H1 (cell line): ENCODE results near the gene LRP8. TPM values are rescaled to one million over a fixed set of nuclear protein-coding genes. Genes with fewer than 3 reads are reported as not detected.

Experiments used
- CTCF ChIA-PET: fragments of 300-600 bp; sonication (Branson Sonifier 250); formaldehyde crosslinking; loops from one replicate; lab custom pipeline; 2021; ENCODE audit not compliant: partially characterized antibody; lab: Charles Lee
- POLR2A ChIA-PET: fragments of 300-600 bp; sonication (Branson Sonifier 250); formaldehyde crosslinking; loops from one replicate; lab custom pipeline; 2021; ENCODE audit warnings: inconsistent platforms; ENCODE audit not compliant: partially characterized antibody; lab: Charles Lee
- DNase-seq, 2 experiments: peaks; one replicate each; pipeline versions ENCODE4 v3.0.0 to v3.0.0-alpha.2; 2010 to 2022; ENCODE audit warnings: low spot score in 2 of 2, low read depth in 1 of 2, mixed read lengths in 1 of 2
- FAIRE-seq: peaks from 2 replicates; lab custom pipeline; 2011; peaks lifted over from hg19 to GRCh38; lab: Jason Lieb, UNC
- H2AFZ ChIP-seq: 2 replicates; pipeline ENCODE4 v1.8.1; 2012; ENCODE audit warnings: low read length, inconsistent platforms
- H2AK5ac ChIP-seq: 2 replicates; pipeline ENCODE4 v1.6.1; 2013; ENCODE audit warnings: low read depth, low read length
- H2BK120ac ChIP-seq: replicated peaks from 2 replicates; pipeline ENCODE3; 2013; ENCODE audit warnings: low read depth, low read length, inconsistent platforms
- H2BK12ac ChIP-seq: 2 replicates; pipeline ENCODE4 v1.6.1; 2013; ENCODE audit warnings: low read depth, low read length
- H2BK15ac ChIP-seq: 2 replicates; pipeline ENCODE4 v1.6.1; 2013; ENCODE audit warnings: low read length
- H2BK20ac ChIP-seq: 2 replicates; pipeline ENCODE4 v1.6.1; 2013; ENCODE audit warnings: low read length
- H2BK5ac ChIP-seq: 2 replicates; pipeline ENCODE4 v1.6.1; 2013; ENCODE audit warnings: low read depth, low read length
- H3K14ac ChIP-seq: 2 replicates; pipeline ENCODE4 v1.6.1; 2013; ENCODE audit warnings: inconsistent platforms; ENCODE audit not compliant: insufficient read length
- H3K18ac ChIP-seq: 2 replicates; pipeline ENCODE4 v1.6.1; 2013; ENCODE audit warnings: low read length; ENCODE audit errors: extremely low read depth
- H3K23ac ChIP-seq: 2 replicates; pipeline ENCODE4 v1.6.1; 2013; ENCODE audit warnings: inconsistent platforms; ENCODE audit not compliant: insufficient read length
- H3K23me2 ChIP-seq: 2 replicates; pipeline ENCODE4 v1.6.1; 2013; ENCODE audit warnings: low read depth, low read length
- H3K27ac ChIP-seq: 2 replicates; pipeline ENCODE4 v1.6.1; 2011; ENCODE audit warnings: low read depth, low read length, inconsistent platforms
- H3K27me3 ChIP-seq, 4 experiments: replicated peaks in 1 of 4; 1 replicate in 1 of 4; 2 replicates in 3 of 4; pipeline versions ENCODE4 v1.6.1 to v1.8.1; 2011 to 2013; ENCODE audit warnings: low read length in 3 of 4, mild to moderate bottlenecking in 3 of 4, inconsistent platforms in 2 of 4, mixed read lengths in 2 of 4, moderate library complexity in 1 of 4; ENCODE audit not compliant: control insufficient read depth in 3 of 4, insufficient read depth in 3 of 4; ENCODE audit errors: extremely low read depth in 1 of 4
- H3K36me3 ChIP-seq, 4 experiments: 2 replicates each; pipeline versions ENCODE4 v1.6.1 to v1.8.1; 2011 to 2013; ENCODE audit warnings: mild to moderate bottlenecking in 4 of 4, low read length in 3 of 4, moderate library complexity in 2 of 4, control low read depth in 1 of 4, inconsistent platforms in 1 of 4; ENCODE audit not compliant: insufficient read depth in 4 of 4, control insufficient read depth in 2 of 4
- H3K4ac ChIP-seq: replicated peaks from 2 replicates; pipeline ENCODE3; 2013; ENCODE audit warnings: low read length, low read depth, mixed read lengths, inconsistent platforms; ENCODE audit not compliant: insufficient read length
- H3K4me1 ChIP-seq, 4 experiments: replicated peaks in 1 of 4; 1 replicate in 1 of 4; 2 replicates in 3 of 4; pipeline versions ENCODE4 v1.6.1 to v1.8.1; 2011 to 2013; ENCODE audit warnings: low read length in 3 of 4, inconsistent platforms in 2 of 4, mixed read lengths in 1 of 4; ENCODE audit not compliant: insufficient read depth in 4 of 4, control insufficient read depth in 3 of 4
- H3K4me2 ChIP-seq, 2 experiments: 2 replicates each; pipeline versions ENCODE4 v1.6.1 to v1.8.1; 2011 to 2013; ENCODE audit warnings: low read depth in 2 of 2, low read length in 2 of 2, control low read depth in 1 of 2, inconsistent platforms in 1 of 2, mild to moderate bottlenecking in 1 of 2; ENCODE audit not compliant: insufficient read depth in 1 of 2
- H3K4me3 ChIP-seq, 4 experiments: fragments of 200-600, 300-600 bp in 1 of 4; sonication (generic), shearing (Covaris generic), sonication (Bioruptor Twin) in 1 of 4; 2 replicates each; pipeline versions ENCODE4 v1.5.1 to v1.8.1; 2011 to 2016; ENCODE audit warnings: low read length in 4 of 4, low read depth in 3 of 4, control low read depth in 2 of 4, inconsistent platforms in 2 of 4, mild to moderate bottlenecking in 2 of 4, mixed read lengths in 1 of 4, moderate library complexity in 1 of 4; ENCODE audit not compliant: insufficient read depth in 2 of 4; ENCODE audit errors: extremely low read depth in 1 of 4
- H3K56ac ChIP-seq: replicated peaks from 2 replicates; pipeline ENCODE3; 2013; ENCODE audit warnings: low read depth, mild to moderate bottlenecking, mixed read lengths, low read length, inconsistent platforms; ENCODE audit not compliant: insufficient read length
- H3K79me1 ChIP-seq: 2 replicates; pipeline ENCODE4 v1.6.1; 2013; ENCODE audit warnings: low read depth, low read length, control low read depth
- H3K79me2 ChIP-seq, 2 experiments: 2 replicates each; pipeline versions ENCODE4 v1.6.1 to v1.8.1; 2012 to 2013; ENCODE audit warnings: low read length in 2 of 2, mild to moderate bottlenecking in 2 of 2, inconsistent platforms in 1 of 2; ENCODE audit not compliant: insufficient read depth in 2 of 2, control insufficient read depth in 1 of 2
- H3K9ac ChIP-seq, 4 experiments: replicated peaks in 1 of 4; 1 replicate in 1 of 4; 2 replicates in 3 of 4; pipeline versions ENCODE4 v1.6.1 to v1.8.1; 2011 to 2013; ENCODE audit warnings: low read depth in 3 of 4, low read length in 3 of 4, control low read depth in 2 of 4, mild to moderate bottlenecking in 2 of 4, moderate library complexity in 2 of 4, inconsistent platforms in 1 of 4; ENCODE audit errors: extremely low read depth in 1 of 4
- H3K9me3 ChIP-seq, 2 experiments: 2 replicates each; pipeline versions ENCODE4 v1.6.1 to v1.8.1; 2012 to 2013; ENCODE audit warnings: mild to moderate bottlenecking in 2 of 2, moderate library complexity in 2 of 2, control low read depth in 1 of 2, inconsistent platforms in 1 of 2, low read depth in 1 of 2, low read length in 1 of 2, mixed read lengths in 1 of 2; ENCODE audit not compliant: insufficient read depth in 2 of 2
- H4K20me1 ChIP-seq, 2 experiments: replicated peaks in 1 of 2; 2 replicates each; pipeline versions ENCODE3 to v1.8.1; 2011 to 2013; ENCODE audit warnings: inconsistent platforms in 2 of 2, low read length in 2 of 2, mild to moderate bottlenecking in 1 of 2; ENCODE audit not compliant: insufficient read depth in 2 of 2, control insufficient read depth in 1 of 2
- H4K5ac ChIP-seq: 2 replicates; pipeline ENCODE4 v1.6.1; 2013; ENCODE audit warnings: low read length, low read depth, mixed read lengths, inconsistent platforms; ENCODE audit not compliant: insufficient read length
- H4K8ac ChIP-seq: 2 replicates; pipeline ENCODE4 v1.8.0; 2013; ENCODE audit warnings: mild to moderate bottlenecking, moderate library complexity, low read length, inconsistent platforms; ENCODE audit not compliant: insufficient read depth; ENCODE audit errors: extremely low read depth
- H4K91ac ChIP-seq: replicated peaks from 2 replicates; pipeline ENCODE3; 2013; ENCODE audit warnings: low read length, mixed read lengths, inconsistent platforms; ENCODE audit not compliant: insufficient read length
- BCL11A ChIP-seq, 2 experiments: IDR thresholded peaks; one replicate each; pipeline ENCODE4 v1.6.1; 2011; ENCODE audit warnings: low read depth in 2 of 2, low read length in 2 of 2, mild to moderate bottlenecking in 2 of 2
- EP300 ChIP-seq, 2 experiments: IDR thresholded peaks; 1 replicate in 1 of 2; 2 replicates in 1 of 2; pipeline ENCODE4 v1.6.1; 2011 to 2012; ENCODE audit warnings: low read depth in 2 of 2, low read length in 2 of 2, mild to moderate bottlenecking in 2 of 2, borderline replicate concordance in 1 of 2, inconsistent platforms in 1 of 2, moderate library complexity in 1 of 2
- EZH2 ChIP-seq: fragments of 200-600 bp; sonication (generic); IDR thresholded peaks from 2 replicates; pipeline ENCODE4 v1.7.1; 2012; ENCODE audit warnings: low read depth, mild to moderate bottlenecking, moderate library complexity, low read length, inconsistent platforms; ENCODE audit not compliant: severe bottlenecking
- HDAC2 ChIP-seq, 2 experiments: fragments of 300-600 bp in 1 of 2; sonication (generic) in 1 of 2; IDR thresholded peaks; 2 replicates each; pipeline ENCODE4 v1.6.1; 2011 to 2012; ENCODE audit warnings: low read depth in 2 of 2, low read length in 2 of 2, mild to moderate bottlenecking in 2 of 2, moderate library complexity in 2 of 2, borderline replicate concordance in 1 of 2, inconsistent platforms in 1 of 2
- HDAC6 ChIP-seq: IDR thresholded peaks from one replicate; pipeline ENCODE4 v1.7.1; 2012; ENCODE audit warnings: low read depth, mild to moderate bottlenecking, inconsistent platforms, low read length, moderate library complexity
- POLR2A ChIP-seq, 2 experiments: IDR thresholded peaks; 1 replicate in 1 of 2; 2 replicates in 1 of 2; pipeline ENCODE4 v1.6.1; 2011; ENCODE audit warnings: low read depth in 2 of 2, low read length in 2 of 2, mild to moderate bottlenecking in 2 of 2; ENCODE audit errors: control extremely low read depth in 1 of 2
- POU5F1 ChIP-seq: IDR thresholded peaks from 2 replicates; pipeline ENCODE4 v1.6.1; 2011; ENCODE audit warnings: low read depth, mild to moderate bottlenecking, low read length, moderate library complexity
- RBBP5 ChIP-seq: IDR thresholded peaks from 2 replicates; pipeline ENCODE4 v1.7.1; 2012; ENCODE audit warnings: low read depth, mild to moderate bottlenecking, inconsistent platforms, low read length, moderate library complexity, borderline replicate concordance
- SIN3A ChIP-seq, 2 experiments: IDR thresholded peaks in 1 of 2; conservative IDR thresholded peaks in 1 of 2; 2 replicates each; pipeline ENCODE4 v1.6.1; 2011 to 2012; ENCODE audit warnings: low read length in 2 of 2, improper control_type of control experiment in 1 of 2, low read depth in 1 of 2, mild to moderate bottlenecking in 1 of 2
- SP2 ChIP-seq: IDR thresholded peaks from 2 replicates; pipeline ENCODE4 v1.6.1; 2012; ENCODE audit warnings: mild to moderate bottlenecking, low read length, inconsistent platforms
- TCF12 ChIP-seq: IDR thresholded peaks from 2 replicates; pipeline ENCODE4 v1.6.1; 2011; ENCODE audit warnings: low read depth, mild to moderate bottlenecking, low read length
- TEAD4 ChIP-seq: IDR thresholded peaks from 2 replicates; pipeline ENCODE4 v1.6.1; 2012; ENCODE audit warnings: low read depth, low read length, inconsistent platforms, mixed read lengths
- ZNF274 ChIP-seq: IDR thresholded peaks from 2 replicates; pipeline ENCODE4 v1.7.0; 2012; ENCODE audit warnings: low read length, borderline replicate concordance; ENCODE audit errors: extremely low read depth
- WGBS, 2 experiments: shearing (Covaris generic) in 1 of 2; methylation state at CpG; one replicate each; pipeline versions ENCODE4 v1.1.6 to v1.1.7; 2013 to 2015; ENCODE audit warnings: low lambda C conversion rate in 2 of 2, mixed read lengths in 2 of 2, inconsistent platforms in 1 of 2, low coverage in 1 of 2, missing lambda C conversion rate in 1 of 2; ENCODE audit not compliant: insufficient replicate concordance in 2 of 2, insufficient coverage in 1 of 2, insufficient read length in 1 of 2; ENCODE audit errors: extremely low coverage in 1 of 2, missing lambda C conversion rate in 1 of 2; 5-methylcytosine and 5-hydroxymethylcytosine counted together
- polyA plus RNA-seq, 7 experiments: library from polyadenylated mRNA; depleted of rRNA in 3 of 7; stranded (reverse) in 5 of 7; unstranded in 2 of 7; fragments of >200 nt in 5 of 7; fragments of 200-250 nt in 2 of 7; gene quantifications; 1 replicate in 5 of 7; 2 replicates in 1 of 7; 4 replicates in 1 of 7; pipeline versions ENCODE4 v1.2.1 to v1.2.3, GENCODE V29; 2011 to 2013; ENCODE audit warnings: missing spikeins in 2 of 7, mixed read lengths in 2 of 7
- total RNA-seq: library from RNA; stranded (reverse); fragmentation: NEBNext Ultra II Directional; extraction: Animal tissue kit (Norgen Biotek cat#: 25700); gene quantifications from 2 replicates; pipeline ENCODE4 v1.2.1, GENCODE V29; 2021

The LRP8 gene
- total and polyA plus RNA-seq, 2 of the 8 experiments (the other 6 are each of a cell fraction or from before 2014, with no cell fraction given): 63.2 to 66.4 TPM

DNA sequence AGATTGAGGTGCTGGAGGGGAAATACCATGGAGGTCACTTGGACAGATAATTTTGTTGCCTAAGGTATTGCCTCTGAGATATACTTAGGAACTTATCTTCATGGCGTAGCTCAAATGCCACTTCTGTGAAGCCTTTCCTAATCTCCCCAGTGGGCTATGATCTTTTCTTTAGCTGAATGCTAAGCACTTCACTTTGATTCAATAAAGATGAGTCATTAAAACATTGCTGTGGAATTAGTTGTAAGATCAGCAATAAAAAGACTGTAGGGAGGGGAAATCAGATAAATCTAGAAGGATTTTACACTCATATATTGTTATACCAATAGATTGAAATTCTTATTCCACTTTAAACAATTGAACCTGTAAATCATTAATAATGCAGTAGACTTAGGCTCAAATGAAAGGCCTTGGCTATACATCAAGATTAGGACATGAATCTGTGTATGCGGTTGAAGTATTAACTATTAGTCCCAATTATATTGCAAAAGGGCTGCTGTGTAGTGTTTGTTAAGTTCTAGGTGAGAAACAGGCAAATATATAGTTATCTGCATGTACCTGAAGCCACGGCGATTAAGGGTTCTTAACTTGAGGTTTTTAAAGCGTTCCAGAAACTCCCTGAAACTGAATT, 70.3 kb downstream of the LRP8 start:
- no peaks in the 10 kb centered on the region for H3K79me1 ChIP-seq
- H2AFZ ChIP-seq: no peak overlapping the region
- H3K23me2 ChIP-seq: no peaks in the 10 kb centered on the region
- H3K79me2 ChIP-seq: no peaks in the 10 kb centered on the region
- no peak overlapping the region for H3K4me2 ChIP-seq
- H4K91ac ChIP-seq: no peak overlapping the region
- H3K4me3 ChIP-seq: no peak overlapping the region
- peaks cover 0 to 2% of the 10 kb centered on the region in 2 experiments for H4K20me1 ChIP-seq
- no peak overlapping the region for H2BK5ac ChIP-seq
- no peak overlapping the region for H2BK20ac ChIP-seq
- FAIRE-seq (no peak), DNase-seq (no peak)
- no peak overlapping the region for H2BK120ac ChIP-seq
- H3K56ac ChIP-seq: no peak overlapping the region
- TF ChIP-seq EZH2: no peak
- no peak for TF ChIP-seq SP2
- no peak for TF ChIP-seq TEAD4
- TF ChIP-seq POLR2A (IDR thresholded peaks at IDR 0.05; ENCODE audit: control extremely low read depth in 1 of 2, low read depth in 2 of 2, low read length in 2 of 2): no peak
- no peak for TF ChIP-seq HDAC6
- no peak for TF ChIP-seq TCF12
- no peak for TF ChIP-seq SIN3A (conservative IDR thresholded peaks at IDR 0.05 in 1 of 2, IDR thresholded peaks at IDR 0.05 in 1 of 2; ENCODE audit: low read depth in 1 of 2, low read length in 2 of 2)
- TF ChIP-seq ZNF274: no peak
- TF ChIP-seq BCL11A (IDR thresholded peaks at IDR 0.05; ENCODE audit: low read depth in 2 of 2, low read length in 2 of 2): no peak
- no peak for TF ChIP-seq POU5F1
- TF ChIP-seq EP300 (IDR thresholded peaks at IDR 0.05; ENCODE audit: borderline replicate concordance in 1 of 2, low read depth in 2 of 2, low read length in 2 of 2): no peak
- TF ChIP-seq HDAC2 (IDR thresholded peaks at IDR 0.05; ENCODE audit: borderline replicate concordance in 1 of 2, low read depth in 2 of 2, low read length in 2 of 2): no peak
- TF ChIP-seq RBBP5: no peak
- H3K23ac ChIP-seq: no peak overlapping the region
- ChIA-PET CTCF (interaction anchor here (0.8 to 7.2 kb wide), 5 partner anchors 9 to 136 kb away, joined by 3 to 36 read pairs (median 4); no protein-coding TSS in a partner anchor), POLR2A (interaction anchor here (0.7 kb wide), 1 partner anchor 1200 kb away, joined by 4 read pairs; no protein-coding TSS in a partner anchor)
- H3K18ac ChIP-seq: no peak overlapping the region
- H3K9me3 ChIP-seq: no peaks in the 10 kb centered on the region
- H4K8ac ChIP-seq: no peak overlapping the region
- H3K36me3 ChIP-seq: peaks cover 42 to 93% (median 78%) of the 10 kb centered on the region in 4 experiments
- no peak overlapping the region for H3K14ac ChIP-seq
- no peak overlapping the region for H3K9ac ChIP-seq
- no peak overlapping the region for H4K5ac ChIP-seq
- no peaks in the 10 kb centered on the region for H3K4me1 ChIP-seq
- no peak overlapping the region for H3K27ac ChIP-seq
- no peak overlapping the region for H2BK12ac ChIP-seq
- H3K4ac ChIP-seq: no peak overlapping the region
- WGBS, 2 experiments: 92% methylated on average over 5 of the region's 5 CpGs; no CpG with 5 or more reads in 1 of the 2 experiments
- H3K27me3 ChIP-seq: no peaks in the 10 kb centered on the region
- no peak overlapping the region for H2AK5ac ChIP-seq
- H2BK15ac ChIP-seq: no peak overlapping the region
